HG02943 (cell line): Measurements from ENCODE around the gene STAG1.
"Not testable (repeated sequence)": the region's sequence is repeated elsewhere in the genome, so short reads cannot be mapped to it uniquely, and the experiment has no call there.

ENCODE experiments used
- ATAC-seq: cut with Tn5 transposase; IDR thresholded peaks from one replicate; pipeline ENCODE4 v1.9.1; 2021; ENCODE audit warnings: mild to moderate bottlenecking, low read depth, moderate library complexity; ENCODE audit not compliant: unreplicated experiment

Gene STAG1

DNA sequence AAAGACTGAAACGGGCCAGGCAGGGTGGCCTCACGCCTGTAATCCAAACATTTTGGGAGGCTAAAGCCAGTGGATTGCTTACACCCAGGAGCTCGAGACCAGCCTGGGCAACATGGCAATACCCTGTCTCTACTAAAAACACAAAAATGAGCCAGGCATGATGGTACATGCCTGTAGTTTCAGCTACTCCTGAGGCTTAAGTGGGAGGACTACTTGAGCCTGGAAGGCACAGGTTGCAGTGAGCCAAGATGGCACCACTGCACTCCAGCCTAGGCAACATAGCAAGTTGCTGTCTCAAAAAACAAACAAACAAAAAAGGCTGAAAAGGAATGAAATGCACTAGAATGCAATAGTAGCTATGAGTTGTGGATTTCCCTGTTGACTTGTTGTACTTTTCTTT lies 94.7 kb downstream of the STAG1 start:
- ATAC-seq = no peak

DNA sequence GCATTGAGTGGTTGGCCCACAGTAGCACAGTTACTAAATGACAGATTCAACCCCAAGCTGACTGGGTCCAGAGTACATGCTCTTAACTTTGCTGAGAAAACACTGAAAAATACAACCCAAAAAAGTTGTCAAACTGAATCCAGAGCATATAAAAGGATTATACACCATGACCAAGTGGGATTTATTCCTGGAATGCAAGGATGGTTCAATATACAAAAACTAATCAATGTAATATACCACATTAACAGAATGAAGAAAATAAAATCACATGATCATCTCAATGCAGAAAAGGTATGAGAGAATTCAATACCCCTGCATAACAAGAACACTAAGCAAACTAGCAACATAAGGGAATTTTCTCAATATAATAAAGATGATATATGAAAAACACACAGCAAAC lies 98.5 kb downstream of the STAG1 start:
- no peak for ATAC-seq

DNA sequence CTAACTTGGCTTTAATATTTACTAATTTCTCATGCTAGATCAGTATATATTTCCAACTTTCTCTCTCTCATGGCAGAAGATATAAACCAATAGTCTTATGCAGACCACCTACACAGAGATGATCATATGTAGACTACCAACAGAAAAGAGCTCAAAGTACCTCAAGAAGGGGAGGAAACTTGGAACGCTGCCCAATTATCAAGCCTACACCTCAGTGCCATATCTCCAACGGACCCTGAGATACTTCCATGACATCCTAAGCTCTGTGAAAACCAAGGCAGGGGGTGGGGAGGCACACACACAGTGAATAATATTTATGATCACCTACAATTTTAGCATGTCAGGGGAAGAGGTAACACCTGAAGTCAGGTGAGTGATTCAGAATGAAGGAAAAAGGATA lies 100.6 kb downstream of the STAG1 start:
- no peak for ATAC-seq

DNA sequence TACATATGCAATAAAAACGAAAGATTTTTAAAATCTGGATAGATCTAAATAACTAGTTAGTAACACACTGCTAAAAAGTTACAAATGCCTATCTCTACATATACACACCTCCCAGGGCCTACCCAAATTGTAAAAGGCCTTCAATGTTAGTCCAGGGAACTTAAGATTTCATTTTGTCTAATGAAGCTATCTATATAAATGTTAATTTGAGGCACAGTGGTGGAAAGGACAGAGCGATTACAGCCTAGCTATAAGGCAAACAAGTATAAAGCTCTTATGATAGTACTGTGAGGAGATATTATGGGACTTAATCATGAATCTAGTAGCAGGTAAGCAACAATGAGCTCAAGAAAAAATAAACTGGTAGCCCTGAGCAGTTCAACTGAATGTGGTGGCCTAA lies 101.7 kb downstream of the STAG1 start:
- no peak for ATAC-seq

DNA sequence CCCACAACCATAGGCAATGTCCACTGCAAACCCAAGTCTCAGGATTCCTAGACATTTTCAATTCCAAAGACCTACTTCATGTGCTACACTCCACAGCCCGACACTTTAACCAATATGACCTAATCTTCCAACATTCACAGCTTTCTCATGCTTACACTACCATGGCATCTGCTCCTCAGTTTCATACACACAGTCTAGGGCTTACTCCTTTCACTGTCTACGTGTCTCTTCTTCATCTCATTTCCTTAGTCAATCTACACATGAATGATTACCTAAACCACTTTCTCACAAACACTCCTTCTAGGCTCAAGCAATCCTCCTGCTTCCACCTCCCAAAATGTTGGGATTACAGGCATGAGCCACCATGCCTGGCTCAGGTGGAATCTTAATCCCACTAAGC lies 106.3 kb downstream of the STAG1 start:
- no peak for ATAC-seq

DNA sequence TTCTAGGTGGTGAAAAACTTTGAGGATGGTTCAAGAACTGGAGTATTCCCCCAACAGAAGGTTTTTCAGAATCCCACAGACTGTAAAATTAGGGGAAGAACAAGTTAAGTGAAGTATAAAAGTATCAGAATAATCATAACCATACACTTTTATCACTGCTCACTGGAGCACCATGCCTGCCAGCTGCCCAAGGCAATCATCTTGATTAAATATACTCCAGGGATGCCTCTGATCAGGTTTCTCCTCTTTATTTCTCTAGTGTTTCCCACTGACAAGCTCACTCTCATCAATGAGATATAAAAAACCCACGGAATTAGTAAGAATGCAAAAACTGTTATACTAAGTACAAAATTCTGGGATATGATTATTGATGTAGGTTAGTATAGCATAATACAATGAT lies 108.0 kb downstream of the STAG1 start:
- no peak for ATAC-seq

DNA sequence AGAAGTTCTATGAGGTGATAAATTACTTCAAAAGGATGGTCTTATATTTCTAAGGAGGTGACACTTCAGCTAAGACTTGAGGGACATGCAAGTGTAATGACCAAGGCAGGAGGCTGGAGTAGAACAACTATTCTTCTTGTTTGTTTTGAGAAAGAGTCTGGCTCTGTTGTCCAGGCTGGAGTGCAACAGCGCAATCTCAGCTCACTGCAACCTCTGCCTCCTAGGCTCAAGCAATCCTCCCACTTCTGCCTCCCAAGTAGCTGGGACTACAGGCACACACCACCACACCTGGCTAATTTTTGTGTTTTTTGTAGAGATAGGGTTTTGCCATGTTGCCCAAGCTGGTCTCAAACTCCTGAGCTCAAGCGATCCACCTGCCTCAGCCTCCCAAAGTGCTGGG lies 108.8 kb downstream of the STAG1 start:
- not testable (repeated sequence) for ATAC-seq

DNA sequence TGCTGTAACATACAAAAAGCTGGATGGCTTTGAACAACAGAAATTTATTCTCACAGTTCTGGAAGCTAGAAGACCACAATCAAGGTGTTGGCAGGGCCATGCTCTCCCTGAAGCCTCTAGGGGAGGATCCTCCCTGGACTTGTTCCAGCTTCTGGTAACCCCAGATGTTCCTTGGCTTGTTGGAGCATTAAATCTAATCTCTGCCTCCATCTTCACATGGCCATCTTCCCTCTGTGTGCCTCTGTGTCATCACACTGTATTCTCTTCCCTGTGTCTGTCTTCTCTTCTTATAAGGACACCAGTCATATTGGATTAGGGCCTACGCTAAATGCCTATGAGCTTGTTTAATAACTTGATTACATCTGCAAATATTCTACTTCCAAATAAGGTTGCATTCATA lies 109.5 kb downstream of the STAG1 start:
- no peak for ATAC-seq

DNA sequence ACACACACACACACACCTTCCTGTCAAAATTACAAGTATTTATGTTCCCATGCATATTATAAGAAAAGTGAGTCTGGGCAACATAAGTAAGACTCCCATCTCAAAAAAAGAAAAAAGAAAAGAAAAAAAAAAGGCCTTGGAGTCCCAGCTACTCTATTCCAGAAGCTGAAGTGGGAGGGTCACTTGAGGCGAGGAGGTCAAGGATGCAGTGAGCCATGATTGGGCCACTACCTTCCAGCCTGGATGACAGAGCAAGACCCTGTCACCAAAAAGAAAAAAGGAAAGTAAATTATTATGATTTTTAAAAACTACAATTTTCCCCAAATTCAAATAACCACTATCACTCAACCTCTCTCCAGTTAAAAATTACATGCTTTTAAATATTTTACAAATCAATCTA lies 113.1 kb downstream of the STAG1 start:
- ATAC-seq = no peak

DNA sequence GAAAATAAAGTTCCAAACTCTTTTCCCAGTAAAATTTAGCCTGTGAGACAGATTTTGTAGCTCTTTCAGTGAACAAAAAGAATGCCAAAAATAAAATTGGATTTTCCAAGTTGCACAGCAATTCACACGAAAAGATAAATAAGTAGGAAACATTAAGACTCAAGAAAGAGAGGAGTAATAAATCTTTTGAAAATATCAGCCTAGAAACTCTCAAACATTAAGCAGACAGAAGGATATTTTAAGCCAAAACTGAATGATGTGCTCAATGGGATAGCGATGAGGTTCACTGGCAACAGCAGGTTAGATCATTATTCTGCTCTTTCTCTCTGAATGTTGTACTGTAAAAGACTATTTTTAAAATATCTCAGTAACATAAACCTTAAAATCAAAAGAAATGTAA lies 115.0 kb downstream of the STAG1 start:
- ATAC-seq = no peak

DNA sequence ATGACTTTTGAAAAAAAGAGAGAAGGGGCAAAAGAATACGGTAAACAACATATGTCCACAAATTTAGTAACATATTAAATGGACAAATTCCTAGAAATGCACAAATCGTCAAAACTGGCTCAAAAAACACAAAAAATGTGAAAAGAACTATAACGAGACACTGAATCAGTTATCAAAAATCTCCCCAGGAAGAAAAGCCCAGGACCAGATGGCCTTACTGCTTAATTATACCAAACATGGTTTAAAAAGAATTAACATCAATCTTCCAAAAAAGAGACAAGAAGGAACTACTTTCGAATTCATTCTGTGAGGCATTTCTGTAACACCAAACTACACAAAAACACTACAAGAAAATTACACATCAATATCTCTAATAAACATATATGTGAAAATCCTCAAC lies 117.4 kb downstream of the STAG1 start:
- no peak for ATAC-seq

DNA sequence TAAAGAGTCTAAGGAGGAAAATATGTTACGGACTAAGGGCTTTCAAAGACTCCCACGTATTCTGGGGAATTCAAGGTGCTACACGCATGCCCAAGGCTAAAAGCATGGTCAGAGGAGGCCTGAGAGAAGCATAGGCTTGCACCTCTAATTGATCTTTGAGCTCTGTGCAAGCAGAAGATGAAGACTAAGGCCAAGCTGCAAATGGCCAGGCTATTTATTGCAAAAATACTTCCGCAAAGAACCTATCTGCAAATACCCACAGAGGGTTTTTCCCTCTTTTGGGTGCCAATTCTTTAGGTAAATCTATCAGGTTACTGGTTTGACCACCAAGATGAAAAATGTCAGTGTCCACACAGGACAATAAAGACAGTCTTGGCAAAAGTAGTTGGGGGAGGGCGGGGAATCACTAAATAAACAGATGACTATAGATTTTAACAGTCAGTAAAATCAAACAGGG lies 119.5 kb downstream of the STAG1 start:
- no peak for ATAC-seq

DNA sequence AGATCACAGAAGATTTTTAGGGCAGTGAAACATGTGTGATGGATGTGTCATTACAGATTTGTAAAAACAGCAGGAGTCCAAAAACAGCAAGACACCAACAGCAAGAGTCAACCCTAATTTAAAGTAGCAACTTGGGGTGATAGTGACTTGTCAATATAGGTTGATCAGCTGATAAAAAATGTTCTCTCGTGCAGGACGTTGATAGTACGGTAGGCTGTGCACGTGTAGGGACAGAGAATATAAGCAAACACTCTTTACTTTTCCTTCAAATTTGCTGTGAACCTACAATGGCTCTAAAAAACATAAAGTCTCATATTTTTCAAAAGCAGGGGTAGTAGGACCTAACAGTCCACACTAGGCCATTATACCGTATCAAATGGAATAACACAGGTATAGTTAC lies 120.8 kb downstream of the STAG1 start:
- no peak for ATAC-seq

DNA sequence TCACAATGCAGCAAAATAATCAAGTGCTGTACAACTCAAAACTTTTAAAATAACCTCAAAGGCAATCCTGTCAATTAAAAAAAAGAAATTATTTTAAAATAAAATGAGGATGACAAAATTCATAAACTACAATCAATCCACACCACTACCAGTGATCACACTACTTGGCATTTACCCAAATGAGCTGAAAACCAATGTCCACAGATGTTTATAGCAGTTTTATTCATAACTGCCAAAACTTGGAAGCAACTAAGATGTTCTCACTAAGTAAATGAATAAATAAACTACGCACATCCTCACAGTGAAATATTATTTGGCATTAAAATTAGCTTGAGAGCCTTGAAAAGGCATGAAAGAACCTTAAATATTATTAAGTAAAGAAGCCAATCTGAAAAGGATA lies 121.3 kb downstream of the STAG1 start:
- ATAC-seq = no peak

DNA sequence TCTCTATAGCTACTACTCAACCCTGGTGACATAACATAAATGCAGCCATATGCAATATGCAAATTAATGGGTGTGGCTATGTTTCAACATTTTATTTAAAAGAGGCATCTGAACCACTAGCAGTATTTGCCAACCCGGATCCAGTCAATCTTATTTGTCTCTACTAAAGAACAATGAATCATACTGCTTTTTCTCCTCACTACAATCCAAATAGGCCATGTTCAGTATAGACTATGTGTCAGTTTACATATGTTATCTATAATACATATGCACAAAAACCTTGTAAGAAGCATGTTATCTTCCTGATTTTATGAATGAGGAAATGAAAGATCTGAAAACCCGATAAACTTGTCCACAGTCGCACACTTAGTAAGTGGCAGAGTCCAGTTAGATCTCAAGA lies 125.7 kb downstream of the STAG1 start:
- no peak for ATAC-seq

DNA sequence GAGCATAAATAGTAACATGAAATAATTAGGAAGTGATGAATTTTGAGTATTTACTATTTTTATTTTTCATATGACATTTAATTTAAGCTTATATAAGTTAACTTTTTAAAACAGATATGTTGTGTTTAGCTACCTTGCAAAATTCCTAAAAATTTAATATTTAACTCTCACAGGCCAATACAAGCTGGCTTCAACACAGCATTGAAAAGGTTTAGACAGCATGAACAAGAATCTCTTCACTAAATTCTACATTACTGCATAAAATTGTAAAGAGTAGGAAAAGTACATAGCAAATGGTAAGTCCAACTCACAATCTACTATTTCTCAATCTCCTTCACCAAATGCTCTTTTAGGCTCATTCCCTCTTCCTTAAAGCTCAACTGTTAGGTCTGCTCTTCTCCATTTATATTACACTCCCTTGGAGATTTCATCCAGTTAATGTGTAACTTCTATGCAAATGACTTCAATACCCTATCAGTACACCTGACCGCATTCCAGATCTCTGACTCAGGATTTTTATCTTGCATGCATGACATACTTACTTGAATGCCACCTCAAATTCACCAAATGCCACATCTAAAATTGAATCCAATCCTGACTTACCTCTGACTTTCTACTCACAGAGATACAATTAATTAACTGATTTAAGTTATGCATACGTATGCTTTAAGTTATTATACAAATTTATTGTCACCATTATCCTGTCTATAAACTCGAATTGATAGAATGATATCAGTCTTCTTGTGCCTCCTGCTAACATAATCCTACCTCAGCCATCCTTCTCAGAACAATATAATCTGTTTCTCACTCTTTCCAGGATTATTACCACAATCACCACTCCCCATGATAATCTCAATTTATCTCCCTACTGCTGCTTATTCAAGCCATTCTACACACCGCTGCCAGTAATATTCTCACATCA lies 127.0 kb downstream of the STAG1 start:
- ATAC-seq = no peak

DNA sequence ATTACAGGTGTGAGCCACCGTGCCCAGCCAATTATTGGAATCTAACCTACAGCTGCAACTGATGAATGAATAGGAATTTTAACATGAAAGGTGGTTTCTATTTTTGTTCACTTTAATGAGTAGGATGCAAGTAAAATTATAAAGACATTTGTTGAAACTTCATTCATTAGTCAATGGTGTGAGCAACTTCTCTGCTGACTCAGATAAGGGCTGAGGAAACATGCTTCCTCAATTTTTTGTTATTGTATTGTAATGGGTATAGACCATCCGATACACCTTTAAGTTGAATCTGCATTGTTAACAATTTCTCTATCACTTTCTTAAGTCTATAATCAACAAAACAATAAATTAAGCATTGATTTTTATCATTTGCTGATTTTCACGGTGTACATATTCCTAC lies 127.8 kb downstream of the STAG1 start:
- ATAC-seq = no peak

DNA sequence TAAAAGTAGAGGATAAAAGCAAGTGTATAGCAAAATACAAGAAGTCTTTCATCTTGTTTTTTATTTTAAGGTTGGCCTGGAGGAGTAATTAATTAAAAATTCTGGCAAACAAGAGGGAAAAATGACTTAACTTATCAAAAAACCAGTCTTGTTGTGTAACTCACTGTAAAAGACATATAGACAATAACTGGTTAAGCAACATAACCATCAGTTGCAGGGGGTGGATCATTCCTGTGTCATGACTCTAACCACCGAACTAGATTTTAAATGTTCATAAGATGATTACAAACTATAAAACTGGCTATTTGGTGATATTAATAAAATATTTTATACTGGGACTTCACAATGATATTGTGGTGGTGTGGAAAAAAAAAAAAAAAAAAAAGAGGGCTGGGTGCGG lies 130.6 kb downstream of the STAG1 start:
- ATAC-seq = no peak

DNA sequence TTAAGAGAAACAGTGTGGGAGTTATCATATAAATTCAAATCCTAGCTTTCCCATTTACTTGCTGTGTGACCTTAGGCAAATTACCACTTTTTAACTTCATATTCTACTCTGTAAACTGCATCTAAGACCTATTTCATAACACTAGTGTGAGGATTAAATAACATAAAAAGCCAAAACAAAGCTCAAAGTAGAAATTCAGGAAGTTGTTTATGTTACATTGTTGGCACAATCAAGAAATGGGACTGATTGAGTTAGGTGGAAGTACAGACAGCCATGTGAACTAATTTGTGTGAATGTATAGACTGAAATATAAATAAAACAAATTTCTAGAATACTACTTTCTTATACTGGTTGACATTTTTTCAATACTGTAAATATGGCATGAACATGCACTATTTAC lies 131.7 kb downstream of the STAG1 start:
- no peak for ATAC-seq

DNA sequence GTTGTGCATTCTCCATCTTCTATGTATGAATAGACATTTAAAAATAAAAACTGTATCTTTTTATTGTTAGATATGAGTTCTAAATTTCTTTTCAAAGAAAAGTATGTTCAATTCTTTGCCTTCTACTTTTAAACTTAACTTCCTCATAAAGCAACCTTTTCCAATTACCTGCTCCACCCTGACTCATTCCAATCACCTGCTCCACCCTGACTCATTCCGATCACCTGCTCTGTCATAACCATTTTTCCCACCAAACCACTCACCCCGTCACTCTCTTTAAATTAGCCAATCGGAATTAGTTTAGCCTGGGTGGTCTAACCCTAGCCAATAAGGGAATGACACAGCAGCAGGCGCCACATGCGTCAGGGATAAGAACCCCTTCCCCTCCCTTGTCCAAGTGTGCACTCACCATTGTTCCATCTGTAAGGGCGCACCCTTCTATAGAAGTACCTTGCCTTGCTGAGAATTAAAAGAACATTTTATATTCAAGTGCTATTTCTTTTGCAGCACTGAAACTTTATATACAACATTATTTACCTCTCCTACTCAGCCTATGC lies 134.1 kb downstream of the STAG1 start:
- not testable (repeated sequence) for ATAC-seq

DNA sequence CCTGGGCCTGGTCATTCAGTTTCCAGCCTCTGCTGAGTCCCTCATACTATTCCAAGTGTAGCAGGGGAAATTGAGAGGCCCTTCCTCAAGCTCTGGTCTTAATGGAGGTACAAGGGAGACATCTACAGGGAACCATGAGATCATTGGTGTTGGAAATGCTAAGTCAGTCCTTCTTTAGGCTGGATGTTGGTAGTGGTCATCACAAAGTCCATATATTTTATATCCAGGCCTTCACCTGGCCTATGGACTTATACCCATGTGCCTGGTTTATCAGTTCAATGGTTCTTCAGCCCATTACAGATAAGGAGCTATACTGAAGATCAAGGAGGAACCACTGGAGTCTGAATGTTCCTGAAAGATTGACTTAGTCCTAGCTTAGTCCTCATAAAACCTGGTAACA lies 135.0 kb downstream of the STAG1 start:
- no peak for ATAC-seq

DNA sequence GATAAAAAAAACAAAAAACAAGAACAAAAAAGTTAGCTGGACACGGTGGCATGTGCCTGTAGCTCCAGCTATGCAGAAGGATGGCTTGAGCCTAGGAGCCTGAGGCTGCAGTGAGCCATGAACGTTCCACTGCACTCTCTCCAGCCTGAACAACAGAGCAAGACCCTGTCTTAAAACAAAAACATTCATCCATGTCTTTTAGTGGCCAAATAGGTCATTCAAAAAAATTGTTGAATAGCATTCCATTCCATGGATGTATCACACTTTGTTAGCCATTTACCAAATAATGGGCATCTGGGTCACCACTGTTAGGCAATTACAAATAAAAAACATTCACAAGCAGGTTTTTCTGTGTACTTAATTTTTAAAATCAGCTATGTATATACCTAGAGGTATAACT lies 139.7 kb downstream of the STAG1 start:
- no peak for ATAC-seq
